GM21381 (cell line): ENCODE data around the gene PITPNB.

ENCODE experiments used
- ATAC-seq: cut with Tn5 transposase; IDR thresholded peaks from one replicate; pipeline ENCODE4 v1.9.1; 2021; ENCODE audit warnings: mild to moderate bottlenecking, moderate library complexity; ENCODE audit not compliant: unreplicated experiment

Gene PITPNB

DNA sequence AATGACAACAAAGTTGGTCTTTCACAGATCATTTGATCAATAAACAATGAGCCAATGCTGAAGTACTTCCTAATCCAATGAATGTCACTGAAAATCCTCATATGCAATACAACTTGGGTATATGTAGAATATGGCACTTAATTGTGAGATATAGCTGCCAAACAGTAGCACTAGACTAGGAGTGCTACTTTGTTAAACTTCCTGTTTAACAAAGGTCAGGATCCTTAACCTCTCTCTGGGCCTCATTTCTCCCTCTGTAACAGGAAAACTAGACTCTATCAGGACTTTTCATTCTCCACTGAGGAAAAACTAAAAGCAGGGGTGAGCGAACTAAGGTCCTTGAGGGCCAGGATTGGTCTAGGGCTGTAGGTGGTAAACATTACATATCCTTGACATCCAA lies 56.1 kb downstream of the PITPNB start:
- no peak for ATAC-seq

DNA sequence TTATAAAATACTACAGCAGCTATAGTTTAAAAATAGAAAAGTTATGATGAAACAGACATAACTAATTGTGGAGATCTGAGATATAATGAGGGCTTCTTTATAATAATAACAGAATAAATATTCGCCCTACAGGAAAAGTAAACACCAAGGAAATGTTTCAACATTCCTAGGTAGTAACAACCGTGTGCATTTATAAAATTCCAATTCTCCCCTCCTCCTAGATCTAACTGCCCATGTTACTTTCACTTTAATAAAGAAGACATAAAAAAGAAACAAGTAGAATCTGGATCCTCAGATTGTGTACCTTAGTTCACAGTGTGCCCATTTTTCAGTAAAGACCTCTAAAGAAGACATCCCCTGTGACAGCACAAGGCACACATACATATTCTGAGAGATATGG lies 59.7 kb downstream of the PITPNB start:
- no peak for ATAC-seq

DNA sequence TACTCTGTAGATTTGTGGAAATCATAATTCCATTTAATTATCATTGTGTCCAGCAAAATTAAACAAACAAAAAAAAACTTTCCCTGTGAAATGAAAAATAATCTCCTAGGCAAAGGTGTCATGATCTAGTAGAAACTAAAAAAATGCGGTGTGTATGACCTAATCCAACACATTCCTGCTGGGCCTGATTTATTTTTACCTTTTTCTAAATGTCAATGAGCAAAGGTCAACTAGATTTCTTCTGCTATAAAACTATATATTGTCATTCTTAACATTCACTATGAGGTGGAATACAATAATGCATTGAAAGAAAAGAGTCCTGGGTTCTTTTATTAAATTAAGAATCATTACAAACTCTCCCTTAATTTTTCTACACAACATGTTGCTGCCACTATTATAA lies 60.4 kb downstream of the PITPNB start:
- ATAC-seq, result no peak

DNA sequence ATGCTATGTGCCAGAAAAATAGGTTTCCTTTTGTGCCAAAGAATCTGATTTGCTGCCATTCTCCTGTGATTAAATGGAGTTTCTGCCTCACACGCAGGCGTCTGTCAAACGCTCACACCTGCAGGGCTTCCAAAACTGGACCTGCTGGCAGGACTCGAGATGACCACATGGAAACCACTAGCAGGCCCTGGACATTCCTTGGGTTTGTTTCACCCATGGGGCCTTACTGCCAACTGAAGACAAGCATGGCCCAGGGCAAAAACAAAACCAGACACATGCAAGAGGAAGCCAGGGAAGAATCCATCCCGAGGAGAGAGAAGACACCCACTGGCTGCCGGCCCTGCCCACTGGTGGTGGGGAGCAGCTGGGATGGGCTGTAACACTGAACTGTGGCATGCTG lies 61.6 kb downstream of the PITPNB start:
- ATAC-seq, result no peak

DNA sequence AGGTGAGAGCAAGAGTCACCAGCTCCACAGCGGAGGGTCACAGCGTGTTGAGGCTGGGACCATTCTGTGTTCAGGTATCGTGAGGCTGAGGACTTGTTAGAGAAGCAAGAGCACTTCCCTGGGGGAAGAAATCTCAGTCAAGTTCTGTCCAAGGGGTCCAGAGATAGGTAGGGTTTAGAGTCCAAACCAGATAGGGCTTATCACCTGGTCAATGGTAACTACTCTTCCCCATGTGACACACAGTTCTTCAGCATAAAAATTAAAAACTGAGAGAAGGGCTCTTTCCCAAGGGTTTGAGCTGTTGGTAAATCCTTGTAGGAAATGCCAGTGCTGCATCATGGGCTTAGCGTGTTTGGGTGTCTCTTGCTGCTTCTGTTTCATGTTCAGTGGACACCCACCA lies 62.7 kb downstream of the PITPNB start:
- ATAC-seq, result no peak

DNA sequence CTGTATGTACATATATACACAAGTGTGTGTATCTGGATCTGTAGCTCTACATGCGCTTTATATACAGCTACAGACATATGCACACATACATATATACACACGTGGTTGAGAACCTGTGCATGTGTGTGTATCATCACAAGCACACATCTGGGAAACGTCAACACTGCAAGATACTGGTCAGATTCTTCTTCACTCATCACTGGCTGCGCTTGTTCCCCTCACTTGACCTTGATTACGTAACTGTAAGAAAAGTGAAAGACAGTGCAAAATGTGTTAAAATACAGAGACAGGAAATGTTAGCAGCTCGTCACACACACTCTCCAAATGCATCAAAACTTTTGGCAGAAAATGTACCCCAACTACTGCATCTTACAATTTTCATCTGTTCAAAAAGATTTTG lies 65.6 kb downstream of the PITPNB start:
- no peak for ATAC-seq

DNA sequence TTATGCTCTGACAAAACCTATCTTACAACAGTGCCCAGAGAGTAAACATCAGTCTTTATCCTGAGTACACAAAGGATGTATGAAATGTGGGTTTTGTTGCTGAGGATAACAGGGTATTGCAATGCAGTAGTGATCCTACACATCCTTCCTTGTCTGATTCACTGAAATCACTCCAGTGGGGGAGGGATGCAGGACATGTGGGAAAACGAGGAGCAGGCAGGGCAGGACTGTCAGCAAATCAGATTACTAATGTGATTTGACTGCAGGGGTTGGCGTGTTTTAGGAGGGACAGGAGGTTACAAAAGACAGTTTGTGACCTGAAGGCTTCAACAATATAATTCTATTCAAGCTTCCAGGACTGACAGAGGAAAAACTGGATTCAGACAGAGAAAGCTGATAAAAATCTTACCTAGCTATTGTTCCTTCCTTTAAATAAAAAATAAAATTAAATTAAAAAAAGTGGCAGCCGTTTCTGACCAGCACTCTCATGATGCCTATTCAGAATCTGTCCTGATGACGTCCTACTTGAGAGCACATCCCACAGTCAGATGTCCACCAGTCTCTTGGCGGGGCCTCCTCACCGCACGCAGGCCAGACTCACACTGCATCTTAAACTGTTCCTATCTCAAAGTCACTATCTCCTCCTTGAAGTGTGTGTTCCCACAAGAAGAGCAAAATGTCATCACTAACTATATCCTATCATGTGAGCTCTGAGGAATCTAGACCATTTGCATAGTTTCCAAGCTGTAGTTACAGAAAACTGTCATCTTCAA lies 66.9 kb downstream of the PITPNB start:
- no peak for ATAC-seq

DNA sequence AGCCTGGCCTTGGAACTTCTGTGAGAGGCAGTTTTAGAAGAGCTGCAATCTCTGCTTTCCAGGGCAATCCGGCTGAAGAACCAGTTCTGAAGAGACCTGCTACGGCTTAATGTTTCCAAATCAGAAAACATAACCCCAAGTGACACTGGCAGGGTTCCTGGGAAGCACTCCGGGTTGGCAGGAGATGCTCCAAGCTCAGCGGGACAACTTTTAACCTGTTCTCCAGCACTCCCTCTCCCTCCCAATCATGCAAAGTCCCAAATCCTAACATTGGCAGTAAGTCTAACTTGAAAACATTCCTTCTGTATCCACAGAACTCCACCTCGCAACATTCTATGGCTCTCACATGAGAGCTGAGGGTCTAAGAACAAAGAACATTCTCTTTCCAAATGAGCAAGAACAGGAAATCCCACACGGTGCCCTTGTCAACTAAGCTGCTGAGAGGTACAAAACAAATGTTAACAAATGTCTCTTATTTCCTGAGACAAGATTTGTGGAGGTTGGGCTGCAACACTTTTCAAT lies 69.0 kb downstream of the PITPNB start:
- ATAC-seq, result no peak

DNA sequence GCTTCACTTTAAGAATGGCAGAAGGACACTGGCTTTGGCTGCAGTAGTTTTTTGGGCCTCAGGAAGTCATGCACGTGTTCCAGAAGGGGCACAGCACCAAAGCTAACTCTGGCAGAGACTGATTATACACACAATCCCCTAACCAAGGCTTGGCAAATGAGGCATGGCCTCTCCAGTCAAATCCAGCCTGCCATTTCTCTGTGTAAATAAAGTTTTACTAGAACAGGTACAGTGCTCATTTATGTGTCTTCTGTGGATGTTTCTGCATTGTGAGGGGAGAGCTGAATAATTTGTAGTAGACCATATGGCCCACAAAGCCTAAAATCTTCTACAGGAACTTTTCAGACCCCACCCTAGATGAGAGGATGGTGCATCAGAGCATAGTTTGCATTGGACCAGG lies 71.1 kb downstream of the PITPNB start:
- ATAC-seq, result no peak

DNA sequence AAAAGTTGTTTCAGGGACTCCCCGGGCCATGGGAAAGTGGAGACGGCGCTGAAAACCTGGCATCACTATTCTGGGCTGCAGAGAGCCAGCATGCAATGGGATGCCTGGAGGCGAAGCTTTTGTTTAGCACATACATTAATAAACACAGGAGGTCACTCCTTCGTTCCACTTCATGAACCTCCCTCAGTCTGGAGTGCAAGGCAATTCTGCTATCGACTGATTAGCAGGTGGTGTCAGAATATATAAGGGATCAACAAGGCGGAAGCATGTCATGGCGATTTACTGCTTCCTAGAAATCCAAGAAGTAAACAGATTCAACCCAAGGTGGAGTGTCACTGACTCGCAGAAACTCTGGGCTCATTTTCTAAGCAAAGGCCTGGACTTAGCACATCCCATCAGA lies 72.1 kb downstream of the PITPNB start:
- ATAC-seq, result no peak

DNA sequence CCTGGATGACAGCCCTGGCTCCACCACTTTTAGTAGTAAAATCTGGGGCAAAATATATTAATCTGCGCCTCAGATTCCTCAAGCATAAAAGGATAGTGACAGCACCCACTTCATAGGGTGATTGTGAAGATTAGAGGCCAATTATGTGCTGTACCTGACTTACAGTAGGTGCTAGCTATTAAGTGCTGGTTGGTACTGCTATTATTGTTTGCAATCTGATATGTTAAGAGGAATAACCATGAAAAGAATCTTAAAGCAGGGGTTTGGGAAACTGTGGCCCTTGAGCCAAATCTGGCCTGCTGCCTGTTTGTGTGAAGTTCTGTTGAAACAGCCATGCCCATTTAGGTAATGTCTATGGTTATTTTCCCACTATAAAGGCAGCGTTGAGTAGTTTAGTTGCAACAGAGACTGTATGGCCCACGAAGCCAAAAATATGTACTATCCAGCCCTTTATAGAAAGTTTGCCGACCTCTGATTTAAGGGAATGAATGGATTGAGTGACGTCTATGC lies 72.8 kb downstream of the PITPNB start:
- no peak for ATAC-seq

DNA sequence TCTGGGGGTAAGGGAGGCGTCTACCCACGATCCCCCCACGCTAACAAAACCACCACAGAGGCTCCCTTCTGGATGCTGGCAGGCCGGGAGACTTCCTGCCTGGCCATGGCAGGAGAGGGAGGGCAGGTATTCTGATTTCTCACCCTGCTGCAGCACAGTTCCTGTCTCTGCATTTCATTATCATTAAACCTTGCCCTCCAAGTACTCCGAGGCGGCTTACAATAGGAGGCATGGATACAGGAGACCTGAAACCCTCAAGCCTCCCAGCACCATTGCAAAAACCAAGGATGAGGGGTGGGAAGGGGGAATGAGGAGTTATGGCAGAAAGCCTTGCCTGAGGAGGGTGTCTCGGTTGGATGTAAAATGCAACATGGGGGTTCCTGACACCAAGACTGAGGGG lies 73.4 kb downstream of the PITPNB start:
- ATAC-seq, result no peak

DNA sequence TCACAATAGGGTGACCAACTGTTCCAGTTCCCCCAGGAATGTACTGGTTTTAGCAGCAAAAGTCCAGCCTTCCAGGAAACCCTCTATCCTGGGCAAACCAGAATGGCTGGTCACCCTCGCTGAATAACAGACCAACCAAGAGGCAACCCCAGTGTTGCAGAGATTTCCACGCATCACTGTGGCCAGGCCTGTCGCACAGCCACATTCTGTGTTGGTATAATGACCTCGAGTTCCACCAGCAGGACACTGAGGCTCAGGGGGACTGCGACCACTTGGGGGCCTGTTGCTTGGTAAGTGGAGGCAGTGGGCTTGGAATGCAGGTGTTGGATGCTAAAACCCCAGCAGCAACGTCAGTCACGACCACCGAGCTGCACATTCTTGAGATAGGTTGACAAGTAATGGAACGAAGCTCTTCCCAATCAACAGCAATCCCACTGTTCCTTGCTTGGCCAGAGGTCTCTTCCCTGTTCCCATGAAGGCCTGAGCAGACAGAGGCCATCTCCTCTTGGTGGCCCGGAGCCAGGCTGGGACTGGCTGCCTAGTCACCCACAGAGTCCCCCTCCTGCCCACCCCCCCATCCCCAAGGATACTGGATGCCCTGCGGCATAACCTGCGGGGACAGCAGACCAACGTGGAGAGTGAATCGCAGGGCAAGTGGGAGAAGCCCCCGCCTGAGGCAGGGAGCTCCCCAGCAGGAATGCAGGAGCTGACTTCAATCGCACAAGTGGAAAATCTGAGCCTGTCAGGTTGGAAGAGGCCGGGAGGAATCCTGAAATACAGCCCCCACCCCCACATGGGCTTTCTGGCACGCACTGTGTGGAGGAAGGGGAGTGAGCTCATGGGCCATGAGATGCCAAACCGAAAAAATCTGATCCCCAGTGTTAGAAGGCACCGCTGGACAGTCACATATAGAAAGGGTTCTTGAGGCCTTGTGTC lies 74.1 kb downstream of the PITPNB start:
- ATAC-seq, result no peak

DNA sequence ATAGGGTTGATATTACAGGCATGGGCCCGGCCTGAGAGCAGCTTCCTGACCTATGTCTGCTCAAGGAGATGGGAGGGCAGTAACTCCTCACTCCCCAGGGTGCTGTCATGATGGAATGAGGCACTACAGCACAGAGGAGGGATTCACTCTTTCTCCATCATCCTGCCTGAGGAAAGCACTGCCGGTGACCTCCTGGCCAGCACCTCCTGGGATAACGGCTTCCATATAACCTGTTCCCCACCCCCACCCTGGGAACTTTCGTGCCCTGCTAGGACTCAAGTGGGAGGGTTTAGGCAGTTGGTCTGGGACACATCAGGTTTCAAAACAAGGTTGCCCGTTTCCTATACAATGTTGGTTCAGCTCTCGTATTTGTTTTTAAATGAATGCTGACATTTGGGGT lies 74.8 kb downstream of the PITPNB start:
- no peak for ATAC-seq

DNA sequence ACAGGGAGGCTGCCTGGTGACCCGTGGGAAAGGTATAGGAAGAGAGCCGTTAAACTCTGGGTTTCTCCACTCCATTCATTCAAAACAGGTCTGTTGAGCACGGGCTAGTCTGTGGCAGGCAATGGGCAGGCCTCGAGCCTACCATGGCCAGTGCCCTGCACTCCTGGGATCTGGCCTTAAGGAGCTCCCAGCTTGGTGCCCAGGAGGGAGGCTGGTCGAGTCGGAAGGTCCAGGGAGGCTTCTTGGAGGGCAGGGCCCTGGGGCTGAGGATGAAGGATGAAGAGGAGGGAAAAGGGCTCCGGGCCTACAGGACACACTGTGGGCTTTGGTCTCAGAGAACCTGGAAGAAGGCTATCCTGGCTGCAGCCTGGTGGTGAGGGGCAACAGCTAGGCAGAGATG lies 75.6 kb downstream of the PITPNB start:
- ATAC-seq, result no peak

DNA sequence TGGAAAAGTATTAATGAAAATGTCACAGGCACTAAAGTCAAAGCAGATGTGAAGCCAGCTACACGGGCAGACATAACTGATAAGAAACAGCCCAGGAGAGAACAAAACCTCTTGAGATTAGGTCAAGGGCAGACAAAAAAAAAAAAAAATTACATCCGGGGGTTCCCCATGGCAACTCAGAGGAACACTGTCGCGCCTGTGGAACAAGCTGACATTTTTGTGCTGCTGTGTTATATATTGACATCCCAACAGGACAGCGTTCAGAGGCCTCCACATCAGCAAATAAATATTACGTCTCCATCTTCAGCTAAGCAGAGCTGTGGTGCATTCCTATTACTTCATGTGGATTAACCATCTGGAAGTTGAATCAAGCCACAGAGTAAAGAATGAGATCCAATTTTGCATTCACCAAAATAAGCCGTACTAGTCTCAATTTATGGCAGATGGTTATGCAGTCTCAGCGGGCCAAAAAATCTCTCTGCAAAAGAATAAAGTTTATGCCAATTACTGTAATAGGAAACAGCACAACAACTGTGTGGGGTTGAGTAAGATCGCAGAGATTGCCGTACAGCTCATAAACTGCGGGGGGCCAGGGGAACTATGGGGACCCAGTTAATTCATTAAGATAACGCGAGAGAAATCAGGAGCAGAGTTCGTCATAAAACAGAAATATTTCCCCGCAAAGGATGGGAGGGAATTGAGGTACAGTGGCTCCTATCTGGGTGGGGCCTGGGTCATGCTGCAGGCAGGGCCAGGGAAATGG lies 76.2 kb downstream of the PITPNB start:
- no peak for ATAC-seq

DNA sequence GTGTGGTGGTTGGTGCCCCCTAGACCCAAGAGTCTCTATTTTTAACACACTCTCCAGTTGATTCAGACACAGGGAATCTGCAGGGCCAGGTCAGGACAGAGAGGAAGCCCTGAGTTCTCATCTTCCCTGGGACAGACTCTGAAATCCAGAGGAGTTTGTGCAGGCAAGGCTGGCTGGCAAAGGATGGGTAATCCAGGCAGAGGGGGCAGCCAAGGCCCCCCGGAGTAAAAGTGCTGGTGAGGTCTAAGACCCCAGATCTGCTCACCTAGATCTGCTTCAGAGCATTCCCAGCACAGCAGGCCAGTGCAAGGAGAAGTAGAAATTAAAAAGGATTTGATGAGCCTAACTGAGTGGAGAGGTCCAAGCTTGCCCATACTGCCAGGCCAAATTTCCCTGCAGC lies 76.9 kb downstream of the PITPNB start:
- ATAC-seq, result no peak

DNA sequence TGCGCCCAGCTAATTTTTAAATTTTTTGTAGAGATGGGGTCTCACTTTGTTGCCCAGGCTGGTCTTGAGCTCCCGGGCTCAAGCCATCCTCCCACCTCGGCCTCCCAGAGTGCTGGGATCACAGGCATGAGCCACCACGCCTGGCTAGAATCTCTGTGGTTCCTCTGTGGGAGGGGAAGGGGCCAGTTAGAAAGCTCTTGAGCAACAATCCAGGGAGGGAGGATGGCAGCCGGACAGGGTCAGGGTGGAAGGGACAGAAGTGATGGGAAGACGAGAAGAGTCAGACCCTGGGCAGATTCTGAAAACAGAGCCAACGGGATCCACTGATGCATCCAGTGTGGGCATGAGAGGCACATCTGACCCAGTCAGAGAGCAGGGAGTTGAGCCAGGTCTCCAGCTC lies 78.6 kb downstream of the PITPNB start:
- ATAC-seq, result no peak

DNA sequence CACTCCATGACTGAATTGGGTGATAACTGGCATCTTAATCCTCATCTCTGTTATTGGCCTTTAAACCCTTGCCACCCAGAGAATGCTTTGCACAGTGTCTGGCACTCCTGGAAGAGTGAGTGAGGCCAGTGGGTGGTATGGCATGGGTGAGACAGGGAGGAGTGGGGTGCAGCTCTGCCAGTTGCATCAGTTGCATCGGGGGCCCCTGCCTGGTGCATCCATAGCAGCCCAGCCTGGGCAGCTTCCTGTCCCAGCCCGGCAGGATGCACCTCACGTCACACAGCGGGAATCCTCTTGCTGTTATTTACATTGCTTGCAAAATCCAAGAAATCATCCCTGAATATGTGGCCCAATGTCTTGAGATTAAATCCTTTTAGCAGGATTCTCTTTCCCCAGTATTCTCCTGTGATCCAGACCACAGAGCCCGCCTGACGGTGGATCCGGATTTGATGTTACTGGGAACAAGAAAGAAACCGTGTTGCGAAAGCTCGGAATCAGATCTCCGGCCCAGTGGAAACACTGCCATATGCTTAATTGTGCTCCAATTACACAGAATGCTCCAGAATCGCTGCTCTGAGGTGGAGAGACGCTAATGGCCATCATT lies 79.9 kb downstream of the PITPNB start:
- ATAC-seq, result no peak

DNA sequence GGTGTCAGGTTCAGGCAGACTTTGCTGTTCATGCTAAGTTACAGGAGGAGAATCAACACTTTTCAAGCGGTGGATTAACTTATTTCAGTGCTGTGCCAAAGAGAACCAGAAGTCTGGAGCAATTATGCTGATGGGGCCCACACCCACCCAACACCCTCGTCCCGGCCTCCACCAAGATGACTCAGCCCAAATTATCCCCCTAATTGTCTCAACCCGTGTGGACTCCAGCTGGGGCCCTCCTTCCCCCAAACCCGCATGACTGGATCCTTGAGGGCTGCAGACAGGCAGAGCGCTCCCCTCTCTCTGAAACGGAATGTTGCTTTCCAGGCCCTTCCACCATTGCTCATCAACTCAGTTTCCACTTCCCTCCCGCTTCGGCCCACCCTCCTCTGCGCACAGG lies 82.9 kb downstream of the PITPNB start:
- no peak for ATAC-seq

DNA sequence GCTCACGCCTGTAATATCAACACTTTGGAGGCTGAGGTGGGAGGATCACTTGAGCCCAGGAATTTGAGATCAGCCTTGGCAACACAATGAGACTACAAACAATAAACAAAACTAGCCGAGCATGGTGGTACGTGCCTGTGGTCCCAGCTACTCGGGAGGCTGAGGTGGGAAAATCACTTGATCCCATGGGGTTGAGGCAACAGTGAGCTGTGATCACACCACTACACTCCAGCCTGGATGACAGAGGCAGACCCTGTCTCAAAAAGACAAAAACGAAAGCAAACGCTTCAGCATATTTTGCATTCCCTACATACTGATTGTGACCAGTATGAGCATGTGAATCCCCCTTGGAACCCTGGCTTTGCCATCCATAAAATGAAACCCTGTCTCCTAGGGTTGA lies 83.6 kb downstream of the PITPNB start:
- no peak for ATAC-seq
